ENCODE results near the gene CD164L2.
"Not testable (repeated sequence)": the region's sequence is repeated elsewhere in the genome, so short reads cannot be mapped to it uniquely, and the experiment has no call there.

CD164L2 gene
- total RNA-seq, result 0 to 0.21 (median 0) reads per million in 18 experiments

GRCh38 chr1:27383039-27383605, at the start of gene CD164L2:
CD164L2 (minus strand) TSS chr1:27383333; CDS start chr1:27383239, 94 bp downstream.
- no peak for DNase-seq

GRCh38 chr1:27432725-27433124, 49.6 kb upstream of the CD164L2 start:
- DNase-seq, result not testable (repeated sequence)

- no peak for DNase-seq
Observed at GRCh38 chr1:27431601-27431940, 48.4 kb upstream of the CD164L2 start.

GRCh38 chr1:27430903-27431600, 47.9 kb upstream of the CD164L2 start:
- DNase-seq, result peak; percentile 75 to 78

GRCh38 chr1:27429029-27429425, 45.9 kb upstream of the CD164L2 start:
- no peak for DNase-seq

GRCh38 chr1:27428316-27429028, 45.3 kb upstream of the CD164L2 start:
- DNase-seq, result no peak

- DNase-seq, result no peak
Observed at GRCh38 chr1:27427816-27428315, 44.7 kb upstream of the CD164L2 start.

- peak in 1 of 2 donors; percentile 46 for DNase-seq
Observed at GRCh38 chr1:27427329-27427728, 44.2 kb upstream of the CD164L2 start.

- no peak for DNase-seq
Observed at GRCh38 chr1:27423709-27424108, 40.6 kb upstream of the CD164L2 start.

- DNase-seq, result peak in 1 of 2 donors; percentile 66
Observed at GRCh38 chr1:27418326-27419185, 35.4 kb upstream of the CD164L2 start.

GRCh38 chr1:27417713-27418112, 34.6 kb upstream of the CD164L2 start:
- DNase-seq, result no peak

GRCh38 chr1:27416387-27417111, 33.4 kb upstream of the CD164L2 start:
- DNase-seq, result peak; percentile 56 to 74

GRCh38 chr1:27414091-27414490, 31.0 kb upstream of the CD164L2 start:
- no peak for DNase-seq

GRCh38 chr1:27413004-27413403, 29.9 kb upstream of the CD164L2 start:
- DNase-seq, result no peak

GRCh38 chr1:27412502-27412901, 29.4 kb upstream of the CD164L2 start:
- no peak for DNase-seq

- DNase-seq, result no peak
Observed at GRCh38 chr1:27410709-27411108, 27.6 kb upstream of the CD164L2 start.

GRCh38 chr1:27409669-27410068, 26.5 kb upstream of the CD164L2 start:
- DNase-seq, result no peak

GRCh38 chr1:27408151-27408550, 25.0 kb upstream of the CD164L2 start:
- DNase-seq, result no peak

- not testable (repeated sequence) for DNase-seq
Observed at GRCh38 chr1:27406791-27407190, 23.7 kb upstream of the CD164L2 start.

- DNase-seq, result no peak
Observed at GRCh38 chr1:27406362-27406680, 23.2 kb upstream of the CD164L2 start.

GRCh38 chr1:27405598-27406361, 22.6 kb upstream of the CD164L2 start:
- DNase-seq, result not testable (repeated sequence)

Measured in inflammatory macrophage (primary cell).